UCSD-AML1 (cell line): ENCODE measurements around the gene CASP5.

Experiments used
- DNase-seq: peaks from one replicate; lab custom pipeline; 2025; ENCODE audit not compliant: unreplicated experiment; lab: John Stamatoyannopoulos, UW

The CASP5 gene

DNA sequence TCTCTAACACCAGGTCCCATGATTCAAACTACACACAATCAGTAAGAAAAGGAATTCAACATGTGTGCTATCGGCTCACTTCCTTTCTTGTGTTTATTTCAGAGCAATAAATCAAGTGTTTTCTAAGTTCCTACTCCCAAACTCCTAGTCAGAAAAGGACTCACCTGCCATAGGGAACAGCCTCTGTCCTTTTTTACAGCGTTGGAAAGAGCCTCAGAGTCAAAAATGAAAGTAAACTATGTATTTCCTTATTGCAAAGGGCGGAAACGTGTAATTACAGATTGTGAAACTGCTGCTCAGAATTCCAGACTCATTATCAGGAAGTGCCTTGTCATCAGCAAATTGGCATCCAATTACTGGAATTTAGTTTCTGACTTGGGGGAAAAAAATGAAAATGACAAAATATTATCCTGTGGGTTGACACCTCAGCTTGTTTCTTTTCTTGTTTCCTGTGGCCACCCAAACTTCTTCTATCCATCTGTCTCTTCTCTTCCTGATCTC is 54.6 kb downstream of the CASP5 start, which contains the start of gene CASP4:
Gene CASP4, minus strand, starts transcription at position 220 of the 501 bp plus-strand sequence. Its CDS starts 49 bp downstream, at position 171.
- DNase-seq = no peak

DNA sequence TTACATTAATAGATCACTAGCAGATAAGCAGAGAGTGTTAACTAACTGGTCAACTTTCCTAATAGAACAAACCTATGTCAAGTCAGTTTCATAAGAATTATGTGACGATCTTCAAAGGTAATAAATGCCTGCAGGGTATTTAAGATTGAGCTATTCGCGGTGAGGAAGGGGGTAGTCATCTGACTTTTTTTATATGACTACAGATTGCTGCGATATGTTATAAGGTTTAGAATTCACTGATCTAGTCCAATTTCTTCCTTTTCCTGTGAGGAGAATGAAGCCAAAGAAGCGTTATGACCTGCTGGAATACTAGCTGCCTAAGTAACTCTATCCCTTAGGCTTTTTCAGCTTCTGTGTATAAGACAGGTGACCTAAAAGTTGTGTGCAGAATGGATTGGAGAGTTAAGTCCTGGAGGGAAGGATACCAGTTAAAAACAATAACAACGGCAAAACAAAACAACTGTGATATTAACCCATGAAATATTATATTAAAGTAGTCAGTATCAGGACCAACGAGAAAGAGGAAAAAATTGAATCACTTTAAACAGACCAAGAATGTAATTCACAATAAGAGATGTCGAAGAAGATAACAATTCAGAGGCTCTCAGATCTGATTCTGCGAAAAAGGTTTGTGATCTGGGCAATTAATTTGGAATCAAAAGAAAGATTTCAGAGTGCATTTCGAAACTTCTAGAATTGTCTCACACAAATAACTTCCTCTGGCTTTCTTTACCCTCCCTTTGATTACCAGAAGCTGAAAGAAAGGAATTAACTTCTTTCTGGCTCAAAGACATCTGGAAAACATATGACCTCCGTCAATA is 55.2 kb downstream of the CASP5 start:
- DNase-seq = no peak

DNA sequence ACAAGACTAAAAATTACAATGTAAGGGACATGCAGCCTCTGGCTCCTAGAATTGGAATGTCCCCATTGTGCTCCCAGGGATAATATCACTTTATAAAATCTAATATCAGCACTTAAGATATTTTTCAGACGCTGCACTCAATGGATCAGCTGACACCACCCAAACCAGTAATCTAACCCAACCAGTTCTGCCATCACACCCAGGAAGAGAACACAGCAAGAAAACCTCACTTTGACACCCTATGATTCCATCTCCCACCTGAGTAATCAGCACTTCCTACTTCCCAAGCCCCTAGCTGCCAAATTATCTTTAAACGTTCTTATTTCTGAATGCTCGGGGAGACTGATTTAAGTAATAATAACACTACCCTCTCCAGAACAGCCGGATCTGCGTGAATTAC is 57.2 kb downstream of the CASP5 start:
- DNase-seq = no peak

DNA sequence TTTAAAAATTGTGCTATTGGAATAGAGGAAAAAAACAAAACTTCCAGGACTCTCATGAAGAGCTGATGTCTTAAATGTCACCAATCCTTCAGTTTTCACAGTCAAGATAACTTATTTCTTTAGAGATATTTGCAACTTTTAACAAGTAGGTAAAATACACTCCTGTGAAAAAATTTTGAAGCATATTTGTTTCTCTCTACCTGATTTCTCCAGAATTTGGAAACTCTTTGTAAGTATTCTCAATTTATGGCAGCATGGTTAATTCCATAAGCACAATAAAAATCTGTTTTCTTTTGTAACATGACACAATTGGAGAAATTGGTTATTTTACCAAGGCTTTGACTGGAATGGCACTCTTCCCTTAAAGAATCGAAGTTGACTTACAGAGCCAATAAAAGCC is 58.7 kb downstream of the CASP5 start:
- DNase-seq = no peak

DNA sequence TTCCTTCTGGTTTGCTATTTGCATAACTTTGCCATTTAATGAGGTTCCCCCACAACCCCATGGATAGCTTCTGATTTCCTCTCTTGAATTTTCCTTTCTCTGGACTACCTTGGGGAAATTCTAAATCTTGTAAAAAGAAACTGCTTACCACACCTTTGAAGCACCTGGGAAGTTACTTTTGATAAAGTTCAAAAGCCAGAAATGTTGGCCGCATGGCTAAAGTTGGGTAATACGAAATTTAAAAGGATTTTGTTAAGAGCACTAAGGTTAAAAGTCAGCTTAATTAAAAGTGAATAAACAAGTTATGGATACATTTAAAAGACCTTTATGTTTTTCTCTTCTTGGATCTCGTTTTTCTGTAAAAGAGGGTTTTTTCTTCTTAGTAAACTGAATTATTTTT is 60.1 kb downstream of the CASP5 start:
- no peak for DNase-seq

DNA sequence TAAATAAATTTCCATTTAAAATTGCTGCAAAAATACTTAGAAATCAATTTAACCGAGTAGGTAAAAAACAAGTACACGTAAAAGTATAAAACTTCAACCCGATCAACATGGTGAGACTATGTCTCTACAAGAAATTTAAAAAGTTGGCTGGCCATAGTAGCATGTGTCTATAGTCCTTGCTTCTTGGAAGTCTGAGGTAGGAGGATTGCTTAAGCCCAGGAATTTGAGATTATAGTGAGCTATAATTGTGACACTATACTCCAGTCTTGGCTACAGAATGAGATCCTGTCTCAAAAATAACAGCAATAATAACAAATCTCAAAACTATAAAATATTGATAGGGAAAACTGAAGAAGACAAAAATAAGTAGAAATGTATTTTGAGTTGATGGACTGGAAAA is 65.7 kb downstream of the CASP5 start:
- DNase-seq = no peak

DNA sequence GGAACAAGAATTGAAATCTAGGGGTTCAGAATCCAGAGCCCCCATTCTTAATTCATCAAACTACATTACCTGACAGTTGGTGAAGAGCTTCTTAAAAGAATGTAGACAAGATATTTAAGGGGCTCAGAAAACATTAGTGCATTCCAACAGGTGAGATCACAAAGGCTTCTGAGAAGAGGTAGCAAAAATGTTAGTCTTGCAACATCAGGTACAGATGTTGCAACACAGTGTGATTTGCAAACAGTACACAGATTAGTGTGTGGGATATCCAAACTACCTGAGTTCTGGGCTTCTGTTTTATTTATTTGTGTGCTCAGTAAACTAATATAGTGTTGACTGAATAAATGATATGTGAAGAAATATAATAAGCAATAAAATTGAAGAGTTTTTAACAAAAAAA is 66.4 kb downstream of the CASP5 start:
- DNase-seq = no peak

DNA sequence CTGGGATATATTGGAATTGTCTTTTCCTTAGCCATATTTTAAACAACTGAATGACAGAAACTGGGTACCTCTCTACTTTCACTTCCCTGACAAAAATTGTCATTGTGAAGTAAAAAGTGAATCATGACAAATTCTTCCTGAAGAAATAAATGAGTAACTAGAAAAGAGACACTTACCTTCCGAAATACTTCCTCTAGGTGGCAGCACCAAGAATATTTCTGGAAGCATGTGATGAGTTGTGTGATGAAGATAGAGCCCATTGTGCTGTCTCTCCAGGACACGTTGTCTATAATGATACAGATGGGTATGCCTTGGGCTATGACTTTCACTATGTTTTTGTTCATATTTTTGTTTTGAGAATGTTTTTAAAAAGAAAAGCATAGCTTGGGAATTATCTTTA is 76.1 kb downstream of the CASP5 start:
- DNase-seq = no peak
